BE2C (cell line): ENCODE measurements around the gene CNOT6L.

Experiments
- DNase-seq: peaks from one replicate; pipeline ENCODE4 v3.0.0-alpha.2; 2020
- H3K27me3 ChIP-seq: fragments of 250-450 bp; sonication (Bioruptor Pico); 2 replicates; pipeline ENCODE4 v1.5.1; 2020; ENCODE audit warnings: mild to moderate bottlenecking
- H3K36me3 ChIP-seq: fragments of 250-450 bp; sonication (Bioruptor Pico); 2 replicates; pipeline ENCODE4 v1.5.1; 2020; ENCODE audit warnings: mild to moderate bottlenecking
- H3K4me1 ChIP-seq: fragments of 250-450 bp; sonication (Bioruptor Pico); 2 replicates; pipeline ENCODE4 v1.5.1; 2020
- H3K4me3 ChIP-seq: 2 replicates; pipeline ENCODE4 v1.5.1; 2011; ENCODE audit warnings: low read depth, low read length
- H3K9me3 ChIP-seq: fragments of 250-450 bp; sonication (Bioruptor Pico); 2 replicates; pipeline ENCODE4 v1.5.1; 2020
- CTCF ChIP-seq: IDR thresholded peaks from 2 replicates; pipeline ENCODE4 v1.5.1; 2012; ENCODE audit warnings: mild to moderate bottlenecking, low read depth, low read length

Gene CNOT6L

GRCh38 chr4:77671051-77671450, 148.1 kb downstream of the CNOT6L start:
- TF ChIP-seq CTCF, result no peak
- no peak for DNase-seq
- Histone ChIP-seq H3K4me1 (no peaks in the 10 kb centered on the region), H3K27me3 (peaks cover 3% of the 10 kb centered on the region; the same call in 1 of the 2 replicates), H3K4me3 (no peak overlapping the region), H3K36me3 (no peaks in the 10 kb centered on the region), H3K9me3 (no peaks in the 10 kb centered on the region; the same call in 1 of the 2 replicates)

GRCh38 chr4:77669946-77670590, 149.1 kb downstream of the CNOT6L start:
- Histone ChIP-seq H3K4me3 (no peak overlapping the region), H3K27me3 (peaks cover 3% of the 10 kb centered on the region; the same call in 1 of the 2 replicates), H3K4me1 (no peaks in the 10 kb centered on the region), H3K36me3 (no peaks in the 10 kb centered on the region), H3K9me3 (no peaks in the 10 kb centered on the region; the same call in 1 of the 2 replicates)
- no peak for TF ChIP-seq CTCF
- DNase-seq, result no peak

- TF ChIP-seq CTCF, result no peak
- no peaks in the 10 kb centered on the region for H3K9me3 ChIP-seq
- H3K4me1 ChIP-seq, result no peaks in the 10 kb centered on the region
- no peak for DNase-seq
- peaks cover 3% of the 10 kb centered on the region; the same call in 1 of the 2 replicates for H3K27me3 ChIP-seq
- H3K36me3 ChIP-seq, result no peaks in the 10 kb centered on the region
- H3K4me3 ChIP-seq, result no peak overlapping the region
Measured at GRCh38 chr4:77665381-77666069, 153.6 kb downstream of the CNOT6L start.
